ENCODE measurements around the gene PHOX2A.

PHOX2A gene

GRCh38 chr11:72242141-72242540 is 1.8 kb downstream of the PHOX2A start:
- DNase-seq (ENCODE audit: low read depth): no peak
- H3K4me3 ChIP-seq (ENCODE audit: low read depth, low read length): no peak overlapping the region
- no peak for TF ChIP-seq CTCF (IDR thresholded peaks at IDR 0.05; ENCODE audit: low read depth, low read length, missing control alignments)

- TF ChIP-seq CTCF (IDR thresholded peaks at IDR 0.05; ENCODE audit: low read depth, low read length, missing control alignments): no peak
- DNase-seq (ENCODE audit: low read depth): no peak
- H3K4me3 ChIP-seq (ENCODE audit: low read depth, low read length): no peak overlapping the region
These were observed 2.6 kb downstream of the PHOX2A start for GRCh38 chr11:72241291-72241781.

GRCh38 chr11:72240461-72241290 is 3.3 kb downstream of the PHOX2A start:
- TF ChIP-seq CTCF (IDR thresholded peaks at IDR 0.05; ENCODE audit: low read depth, low read length, missing control alignments): no peak
- no peak overlapping the region for H3K4me3 ChIP-seq (ENCODE audit: low read depth, low read length)
- no peak for DNase-seq (ENCODE audit: low read depth)

- no peak overlapping the region for H3K4me3 ChIP-seq (ENCODE audit: low read depth, low read length)
- DNase-seq (ENCODE audit: low read depth): no peak
- no peak for TF ChIP-seq CTCF (IDR thresholded peaks at IDR 0.05; ENCODE audit: low read depth, low read length, missing control alignments)
These were observed 4.0 kb downstream of the PHOX2A start for GRCh38 chr11:72239849-72240460.

GRCh38 chr11:72239313-72239848 is 4.6 kb downstream of the PHOX2A start:
- H3K4me3 ChIP-seq (ENCODE audit: low read depth, low read length): no peak overlapping the region
- DNase-seq (ENCODE audit: low read depth): no peak
- TF ChIP-seq CTCF (IDR thresholded peaks at IDR 0.05; ENCODE audit: low read depth, low read length, missing control alignments): no peak

- H3K4me3 ChIP-seq (ENCODE audit: low read depth, low read length): no peak overlapping the region
- no peak for TF ChIP-seq CTCF (IDR thresholded peaks at IDR 0.05; ENCODE audit: low read depth, low read length, missing control alignments)
- DNase-seq (ENCODE audit: low read depth): no peak
These were observed 5.3 kb downstream of the PHOX2A start for GRCh38 chr11:72238492-72239312.

Measured in GM12864 (cell line).